ENCODE results near the gene AIP.
"Not testable (repeated sequence)": the region's sequence is repeated elsewhere in the genome, so short reads cannot be mapped to it uniquely, and the experiment has no call there.

Gene AIP

GRCh38 chr11:67449116-67449844, 33.5 kb upstream of the AIP start:
- DNase-seq: no peak

DNA sequence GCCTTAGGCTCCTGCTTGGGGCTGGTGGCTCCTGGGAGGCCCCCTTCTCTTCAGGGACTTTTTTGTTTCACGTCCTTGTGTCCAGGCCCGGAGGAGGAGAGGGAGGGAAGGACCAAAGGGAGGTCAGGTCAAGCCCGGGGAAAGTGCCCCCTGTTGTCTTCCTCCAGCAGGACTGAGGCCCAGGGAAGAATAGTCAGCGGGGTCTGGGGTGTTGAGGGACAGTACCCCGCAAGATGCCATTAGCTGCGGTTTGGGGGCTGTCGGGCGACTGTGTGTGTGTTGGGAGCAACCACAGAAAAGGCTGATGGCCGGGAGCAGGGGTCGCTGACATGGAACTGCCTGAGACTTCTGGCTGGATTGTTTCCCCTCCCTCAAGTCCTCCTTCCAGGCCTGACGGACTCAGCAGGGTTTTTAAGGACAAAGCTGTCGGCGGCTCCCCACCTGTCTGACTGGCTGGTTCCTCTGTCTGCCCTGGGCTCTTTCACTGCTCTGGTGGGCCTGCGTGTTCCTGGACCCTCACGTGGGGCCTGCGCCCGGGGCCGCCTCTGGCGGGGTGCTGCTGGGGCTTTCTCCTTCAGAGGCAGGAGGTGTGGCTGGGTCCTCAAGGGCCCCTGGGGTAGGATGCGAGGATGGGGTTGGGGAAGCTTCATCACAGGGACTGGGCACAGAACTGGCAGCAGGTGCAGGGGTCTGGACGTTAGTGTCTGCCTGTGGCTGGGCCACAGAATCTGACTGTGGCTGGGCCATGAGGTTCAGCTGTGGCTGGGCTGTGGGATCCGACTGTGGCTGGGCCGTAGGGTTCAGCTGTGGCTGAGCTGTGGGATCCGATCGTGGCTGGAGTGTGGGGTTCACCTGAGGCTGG, 31.8 kb upstream of the AIP start:
- no peak for DNase-seq

DNA sequence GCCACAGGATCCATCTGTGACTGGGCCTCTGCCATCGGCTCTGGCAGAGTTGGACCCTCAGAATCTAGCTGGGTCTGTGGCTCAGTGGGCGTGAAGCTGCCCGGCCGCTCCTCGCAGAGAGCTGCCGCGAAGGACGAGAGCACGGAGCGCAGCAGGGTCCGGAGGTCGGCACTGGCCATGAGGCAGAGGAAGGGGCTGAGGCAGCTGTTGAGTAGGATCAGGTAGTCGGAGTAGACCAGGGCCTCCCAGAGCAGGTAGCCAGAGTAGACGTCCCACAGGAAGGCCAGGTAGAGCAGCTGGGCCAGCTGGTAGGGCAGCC, 31.2 kb upstream of the AIP start:
- DNase-seq: no peak

DNA sequence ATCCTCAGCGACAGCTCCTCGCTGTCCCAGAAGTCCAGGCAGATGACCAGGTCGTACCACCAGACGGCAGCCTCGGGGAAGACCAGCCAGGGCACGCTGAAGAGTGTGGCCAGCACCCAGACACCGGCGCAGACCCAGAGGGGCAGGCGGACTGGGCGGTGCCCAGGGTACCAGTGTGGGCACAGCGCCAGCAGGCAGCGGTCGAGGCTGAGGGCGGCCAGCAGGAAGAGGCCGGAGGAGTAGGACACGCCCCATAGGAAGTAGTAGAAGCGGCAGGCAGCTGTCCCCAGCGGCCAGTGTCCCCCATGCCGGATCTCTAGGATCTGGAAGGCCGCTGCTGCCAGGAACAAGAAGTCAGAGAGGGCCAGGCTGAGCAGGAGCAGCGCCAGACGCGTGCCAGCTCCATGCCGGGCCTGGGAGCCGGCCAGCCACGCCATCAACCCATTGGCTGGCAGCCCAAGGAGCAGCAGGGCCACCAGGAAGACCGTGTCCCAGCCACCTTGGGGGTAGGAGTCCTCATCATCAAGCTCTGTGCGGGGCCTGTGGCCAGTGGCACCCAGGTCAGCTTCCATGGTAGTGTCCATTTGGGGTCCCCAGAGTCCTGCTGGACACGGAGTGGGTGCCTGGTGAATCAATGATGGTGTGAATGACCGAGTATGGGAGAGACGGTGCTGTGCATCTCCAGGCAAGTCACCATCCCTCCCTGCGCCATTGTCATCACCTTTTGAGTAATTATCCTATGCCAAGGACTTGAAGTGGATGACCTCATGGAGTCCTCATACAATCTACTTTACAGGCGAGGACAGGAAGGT, 30.5 kb upstream of the AIP start, which contains the start of gene GPR152:
TSS of gene GPR152 (minus strand) at position 589 of the 812 bp plus-strand sequence. CDS start at position 584, 5 bp downstream.
- DNase-seq: peak in 3 of 14 donors; percentile 17 to 36 (median 27)

- no peak for DNase-seq
Observed at GRCh38 chr11:67453816-67454732, 28.8 kb upstream of the AIP start.

GRCh38 chr11:67455054-67455453, 27.8 kb upstream of the AIP start, which contains the start of gene CABP4:
TSS of gene CABP4 (plus strand) at chr11:67455354. CDS start at chr11:67455424, 70 bp downstream.
- DNase-seq: no peak

- no peak for DNase-seq
Observed at GRCh38 chr11:67456068-67456705, 26.6 kb upstream of the AIP start.

- no peak for DNase-seq
Observed at GRCh38 chr11:67457453-67457852, 25.4 kb upstream of the AIP start.

GRCh38 chr11:67458266-67458665, 24.6 kb upstream of the AIP start:
- no peak for DNase-seq

GRCh38 chr11:67463186-67463585, 19.6 kb upstream of the AIP start:
- DNase-seq: no peak

GRCh38 chr11:67463680-67464410, 19.0 kb upstream of the AIP start:
- DNase-seq: peak in 8 of 14 donors; percentile 40 to 87 (median 44)

GRCh38 chr11:67464411-67465188, 18.2 kb upstream of the AIP start:
- peak in 12 of 14 donors; percentile 56 to 80 (median 70) for DNase-seq

GRCh38 chr11:67465189-67465510, 17.7 kb upstream of the AIP start:
- DNase-seq: no peak

GRCh38 chr11:67465530-67465929, 17.3 kb upstream of the AIP start:
- not testable (repeated sequence) for DNase-seq

DNA sequence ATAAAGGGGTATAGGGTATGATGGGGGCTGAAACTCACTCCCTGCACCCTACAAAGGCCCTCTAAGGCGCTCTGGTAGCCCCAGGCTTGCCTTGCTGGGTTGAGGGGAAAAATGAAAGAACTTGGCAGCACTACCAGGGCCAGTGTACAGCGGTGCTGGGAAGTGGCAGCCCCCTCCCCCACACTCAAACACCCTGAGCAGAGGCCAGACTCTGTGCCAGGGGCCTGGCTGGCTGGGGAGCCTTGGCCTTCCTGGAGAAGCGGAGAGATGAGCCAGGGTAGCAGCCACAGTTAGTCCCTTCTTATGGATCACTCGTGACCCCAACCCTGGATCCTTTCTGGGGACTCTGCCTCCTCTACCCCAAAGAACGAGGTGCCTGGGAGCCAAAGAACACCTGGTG, 16.5 kb upstream of the AIP start:
- peak in 3 of 14 donors; percentile 13 to 68 (median 29) for DNase-seq

DNA sequence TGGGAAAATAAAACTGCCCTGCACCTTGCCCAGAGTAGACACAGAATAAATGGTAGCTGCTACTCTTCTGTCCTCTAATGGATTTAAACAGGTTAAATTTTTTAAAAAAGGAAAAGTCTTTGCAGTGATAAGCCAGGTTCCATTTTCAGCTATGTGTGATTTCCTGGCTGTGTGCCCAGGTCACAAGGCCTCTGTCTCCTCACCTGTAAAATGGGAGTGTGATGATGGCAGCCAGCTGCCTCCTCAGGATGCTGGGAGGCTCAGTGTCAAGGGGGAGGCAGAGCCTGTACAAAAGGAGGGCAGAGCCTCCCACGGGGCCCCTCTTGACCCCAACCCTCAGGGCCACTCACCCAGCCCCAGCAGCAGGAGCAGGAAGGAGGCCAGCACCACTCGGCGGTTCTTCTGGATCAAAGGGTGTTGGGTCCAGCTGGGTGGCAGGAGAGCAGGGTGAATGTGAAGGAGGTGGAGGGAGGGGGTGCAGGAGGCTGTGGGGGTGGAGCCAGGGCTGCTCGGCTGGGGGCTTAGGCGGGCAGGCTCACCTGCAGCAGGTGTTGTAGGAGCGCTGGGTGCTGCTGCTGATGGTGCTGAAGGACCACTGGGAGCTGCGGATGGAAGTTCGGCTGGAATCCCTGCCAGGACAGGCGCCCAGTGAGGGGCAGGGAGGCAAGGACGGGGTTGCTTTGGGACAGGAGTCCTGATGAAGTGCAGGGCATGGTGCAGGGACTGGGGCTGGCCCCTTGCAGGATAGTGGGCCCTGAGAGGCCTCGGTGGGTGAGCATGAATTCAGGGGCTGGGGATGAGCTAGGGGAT, 15.7 kb upstream of the AIP start:
- DNase-seq: no peak

DNA sequence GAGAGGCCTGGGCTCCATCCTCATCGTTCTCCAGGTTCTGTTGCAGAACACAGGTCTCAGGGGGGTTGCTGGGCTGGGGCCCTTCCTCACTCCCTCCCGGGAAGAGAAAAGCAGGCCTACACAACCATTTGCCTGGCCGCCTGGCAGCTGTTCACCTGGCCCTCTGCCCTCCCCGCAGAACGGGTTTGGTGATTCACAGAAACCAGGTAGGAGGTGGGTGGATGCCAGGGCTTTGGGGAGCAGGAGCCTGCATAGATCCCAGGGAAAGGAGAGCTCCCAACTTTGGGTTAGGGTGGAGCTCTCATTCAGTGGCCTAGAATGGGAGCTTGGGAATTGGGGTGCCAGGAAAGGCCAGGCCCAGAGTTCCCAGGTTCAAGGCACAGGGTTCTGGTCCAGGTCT, 14.8 kb upstream of the AIP start:
- DNase-seq: peak in 2 of 14 donors; percentile 56 to 63

DNA sequence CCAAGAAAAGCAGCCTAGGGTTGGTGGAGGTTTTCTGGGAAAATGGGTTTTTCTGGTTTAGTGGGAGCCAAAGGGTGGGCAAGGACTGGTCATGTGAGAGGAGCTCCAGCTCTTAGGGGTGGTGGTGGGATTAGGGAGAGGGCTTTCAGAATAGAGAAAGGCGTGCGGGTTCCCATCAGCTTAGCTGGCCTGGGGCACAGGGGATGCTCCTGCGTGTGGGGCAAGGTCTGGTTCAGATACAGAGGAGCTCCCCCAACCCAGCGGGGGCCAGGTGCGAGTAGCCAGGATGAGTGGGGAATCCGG, 14.4 kb upstream of the AIP start:
- peak in 1 of 14 donors; percentile 60 for DNase-seq

Data from C1 segment of cervical spinal cord (tissue), 14 donors.